NCI-H2196 (cell line): ENCODE measurements around the gene CACNA1I.

Experiments used
- DNase-seq: peaks from one replicate; lab custom pipeline; 2025; ENCODE audit not compliant: unreplicated experiment; lab: John Stamatoyannopoulos, UW

Gene CACNA1I

DNA sequence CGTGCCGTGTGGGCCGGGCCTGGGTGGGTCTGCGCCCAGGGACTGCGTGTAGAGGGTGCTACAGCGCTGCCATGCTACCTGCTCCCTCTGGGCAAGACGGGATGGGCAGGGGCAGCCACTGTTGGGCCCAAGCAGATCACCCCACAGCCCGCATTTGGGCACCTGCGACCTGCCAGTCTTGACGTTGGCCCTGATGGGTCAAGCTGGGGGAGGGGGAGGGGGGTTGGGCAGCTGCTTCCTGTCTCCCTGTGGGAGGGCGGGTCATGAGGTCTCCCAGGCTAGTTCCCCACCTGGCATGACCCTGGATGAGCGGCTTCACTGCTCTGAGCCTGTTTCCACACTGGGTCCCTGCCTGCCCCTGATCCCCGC lies 35.2 kb upstream of the CACNA1I start:
- DNase-seq: no peak

GRCh38 chr22:39535831-39536449 lies 34.6 kb upstream of the CACNA1I start:
- no peak for DNase-seq

- DNase-seq: no peak
Measured at GRCh38 chr22:39536711-39537110, 33.8 kb upstream of the CACNA1I start.

DNA sequence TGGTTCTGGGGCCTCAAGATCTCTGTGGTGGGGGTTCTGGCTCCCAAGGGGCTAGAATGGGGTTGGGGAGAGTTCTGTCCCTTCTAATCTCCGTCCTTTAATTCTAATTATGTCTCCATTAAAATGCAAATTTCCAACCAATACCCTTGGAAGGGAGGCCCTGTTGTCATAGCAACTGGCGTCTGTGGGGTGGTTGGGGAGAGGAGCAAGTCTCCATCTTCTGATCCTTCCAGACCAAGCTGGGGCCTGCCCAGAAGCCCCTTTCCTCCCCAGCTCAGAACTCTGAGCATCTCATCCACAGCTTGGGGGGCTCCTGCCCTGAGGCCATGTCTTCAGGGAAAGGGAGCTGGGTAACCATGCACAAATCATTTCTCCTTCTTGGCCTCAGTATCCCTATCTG lies 32.6 kb upstream of the CACNA1I start:
- no peak for DNase-seq

DNA sequence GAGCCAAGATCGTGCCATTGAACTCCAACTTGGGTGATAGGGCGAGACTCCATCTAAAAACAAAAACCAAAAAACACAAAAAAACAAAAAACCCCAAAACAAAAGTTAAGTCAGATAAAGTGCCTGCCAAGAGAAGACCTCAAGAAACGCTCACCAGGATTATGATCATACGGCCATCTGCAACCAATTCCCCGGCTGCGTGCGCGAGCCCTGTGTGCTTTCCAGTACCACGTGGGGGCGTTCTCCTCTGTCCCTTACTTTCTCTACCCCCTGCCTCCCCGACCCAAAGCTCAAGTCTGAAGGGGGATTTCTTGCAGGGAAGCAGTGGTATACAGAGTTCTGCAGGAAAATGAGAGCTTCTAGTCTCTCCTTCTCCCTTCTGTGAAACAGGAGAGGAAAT lies 27.5 kb upstream of the CACNA1I start:
- DNase-seq: no peak

DNA sequence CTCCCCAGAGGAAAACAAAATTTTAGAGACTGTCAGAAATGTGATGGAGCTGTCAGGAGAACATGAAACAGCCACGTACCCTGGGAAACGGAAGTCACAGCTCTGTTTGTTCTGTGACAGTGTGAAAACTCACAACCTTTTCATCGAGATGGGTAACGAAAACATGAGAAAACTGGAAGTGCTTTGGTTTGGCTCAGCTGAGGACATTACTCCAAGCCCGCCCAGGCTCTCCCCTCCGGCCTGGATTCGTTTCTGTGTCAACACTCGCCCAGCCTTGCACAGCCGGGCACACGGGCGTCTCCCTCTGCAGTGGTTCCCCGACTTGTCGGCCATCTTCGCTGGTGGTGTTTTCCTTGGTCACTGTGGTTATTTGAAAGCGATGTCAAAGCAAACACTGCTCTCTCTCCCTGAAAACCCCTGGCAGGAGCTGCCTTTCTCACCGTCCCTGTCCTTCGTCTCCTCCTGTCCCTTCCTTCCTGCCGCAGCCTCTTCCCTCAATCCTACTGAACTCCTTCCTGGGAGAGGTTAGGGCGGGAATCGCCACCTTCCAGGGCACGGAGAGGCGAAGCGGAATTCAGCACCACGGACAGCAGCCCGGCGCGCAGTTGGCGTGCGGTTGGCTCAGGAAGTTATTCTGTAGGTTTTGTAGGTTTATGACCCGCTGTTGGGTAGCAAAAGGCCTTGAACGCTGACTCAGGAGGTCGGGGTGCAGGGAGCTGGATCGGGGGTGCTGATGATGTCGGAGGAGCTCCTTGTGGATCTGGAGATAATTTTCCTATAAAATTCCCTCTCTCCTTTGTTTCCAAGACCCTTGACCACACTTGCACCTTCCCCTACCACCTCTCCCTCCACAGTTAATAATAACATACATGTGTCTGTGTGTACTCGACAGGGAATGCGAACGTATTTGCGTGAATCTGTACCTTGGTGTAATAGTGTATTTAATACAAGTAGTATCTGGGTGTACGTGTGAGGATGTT lies 24.9 kb upstream of the CACNA1I start:
- DNase-seq: no peak

GRCh38 chr22:39546889-39547586 lies 23.5 kb upstream of the CACNA1I start:
- peak; percentile 6 for DNase-seq

DNA sequence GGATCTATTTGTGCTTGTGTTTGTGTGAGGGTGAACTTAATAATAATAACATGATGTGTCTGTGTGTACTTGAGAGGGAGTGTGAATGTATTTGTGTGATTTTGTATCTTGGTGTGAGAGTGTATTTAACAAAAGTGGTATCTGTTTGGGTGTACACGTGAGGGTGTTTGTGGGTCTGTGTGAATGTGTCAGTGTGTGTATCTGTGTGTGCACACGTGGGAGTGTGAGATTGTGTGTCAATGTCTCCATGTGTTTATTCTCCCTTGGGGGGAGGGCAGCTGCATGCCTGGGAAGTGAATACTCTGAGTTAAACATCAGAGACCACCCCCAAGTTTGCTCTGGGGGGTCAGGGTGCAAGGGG lies 23.0 kb upstream of the CACNA1I start:
- no peak for DNase-seq

- DNase-seq: no peak
Measured at GRCh38 chr22:39553429-39553828, 17.1 kb upstream of the CACNA1I start.

DNA sequence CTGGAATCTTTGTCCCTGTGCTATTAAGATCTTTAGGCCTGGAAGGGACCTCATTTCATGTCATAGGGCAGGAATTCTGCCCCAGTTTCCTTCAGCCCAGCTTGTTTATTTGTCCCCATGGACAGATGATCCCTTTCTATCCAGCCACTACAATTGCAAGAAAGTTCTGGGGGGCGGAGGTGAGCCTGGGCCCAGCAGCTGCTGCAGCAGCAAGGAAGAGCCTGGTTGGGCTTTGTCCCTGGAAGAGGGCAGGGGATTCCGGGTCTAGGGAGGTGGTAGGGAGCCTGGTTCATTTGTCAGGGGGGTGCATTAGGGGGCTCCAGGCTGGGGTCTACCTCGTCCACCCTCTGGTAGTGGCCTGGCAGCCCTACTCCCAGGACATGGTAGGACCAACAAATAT lies 16.4 kb upstream of the CACNA1I start:
- no peak for DNase-seq

DNA sequence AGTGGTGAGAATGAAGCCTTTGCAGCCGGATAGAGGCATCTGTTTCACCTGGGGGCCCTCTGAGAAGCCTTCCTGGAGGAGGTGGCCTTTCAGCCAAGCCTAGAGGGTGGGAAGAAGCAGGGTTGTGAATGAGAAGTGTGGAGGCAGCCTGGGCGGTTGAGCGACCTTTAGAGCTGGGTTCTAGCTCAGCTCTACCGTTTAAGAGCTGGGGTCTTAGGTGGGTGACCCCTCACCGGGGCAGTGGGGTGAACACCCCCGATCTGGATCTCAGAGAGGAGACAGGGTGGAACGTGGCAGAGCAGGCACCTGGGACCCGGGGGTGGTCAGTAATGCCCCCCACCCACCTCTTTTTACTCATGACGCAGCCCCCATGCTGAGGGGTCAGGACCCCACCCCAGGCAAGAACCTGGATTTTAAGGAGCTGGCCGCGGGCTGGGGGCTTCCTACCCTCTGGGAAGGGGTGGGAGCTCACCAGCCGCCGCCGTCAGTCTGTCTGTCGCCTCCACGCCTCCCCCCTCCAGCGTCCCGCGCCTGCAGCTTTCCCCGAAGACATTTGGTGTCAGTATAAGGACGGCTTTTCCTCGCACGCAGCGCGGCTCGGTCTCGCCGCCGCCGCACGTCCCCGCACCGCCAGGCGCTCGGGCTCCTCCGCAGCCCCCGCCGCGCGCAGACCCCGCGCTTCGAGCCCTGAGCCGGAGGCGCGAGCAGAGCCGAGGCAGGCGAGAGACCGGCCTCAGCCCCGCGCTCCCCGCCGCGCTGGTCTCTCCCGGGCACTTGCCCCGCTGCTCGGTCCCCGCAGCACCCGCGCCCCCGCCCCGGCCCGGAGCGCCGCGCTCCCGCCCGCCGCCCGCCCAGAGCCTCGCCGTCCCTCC lies 13.3 kb upstream of the CACNA1I start:
- peak; percentile 28 for DNase-seq

DNA sequence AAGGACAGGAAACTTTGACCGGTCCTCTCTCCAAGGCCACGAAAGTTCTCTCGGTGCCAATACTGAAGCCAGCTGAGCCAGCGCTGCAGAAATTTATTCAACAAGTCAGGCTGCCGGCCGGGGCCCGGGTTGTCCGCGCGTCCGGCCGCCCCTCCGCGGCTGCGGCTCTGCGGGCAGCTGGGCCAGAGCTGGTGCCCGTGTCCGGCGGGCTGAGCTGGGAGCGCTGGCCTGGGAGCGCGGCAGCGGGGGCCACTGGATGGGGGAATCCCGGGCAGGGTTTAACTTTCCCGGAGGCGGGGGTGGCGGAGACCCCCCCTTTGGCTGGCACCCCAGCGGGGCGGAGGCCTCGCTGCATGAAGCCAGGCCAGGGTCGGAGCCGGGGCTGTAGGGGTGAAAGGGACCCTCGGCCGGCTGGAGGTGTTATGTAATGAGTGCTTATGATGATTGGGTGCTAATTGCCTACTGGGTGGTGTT lies 12.3 kb upstream of the CACNA1I start:
- no peak for DNase-seq

DNA sequence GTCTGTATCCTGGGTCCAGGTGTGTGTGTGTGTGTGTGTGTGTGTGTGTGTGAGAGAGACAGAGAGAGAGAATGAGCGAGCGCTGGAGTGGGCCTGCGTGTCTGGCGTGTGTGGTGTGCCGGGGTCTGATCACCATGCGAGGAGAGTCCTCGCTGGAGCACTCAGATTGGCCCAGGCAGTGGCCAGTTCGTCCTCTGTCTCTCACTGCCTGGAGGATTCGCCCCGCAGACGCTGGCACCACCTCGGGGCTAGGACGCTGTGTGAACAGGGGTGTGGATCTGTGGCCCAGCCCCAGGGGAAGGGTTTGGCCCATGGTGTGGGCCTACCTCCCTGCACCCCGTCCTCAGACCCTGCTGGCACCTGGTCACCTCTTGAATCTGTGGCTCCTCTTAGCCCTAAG lies 11.6 kb upstream of the CACNA1I start:
- DNase-seq: no peak

- peak; percentile 9 for DNase-seq
Measured at GRCh38 chr22:39559456-39560105, 11.0 kb upstream of the CACNA1I start.

DNA sequence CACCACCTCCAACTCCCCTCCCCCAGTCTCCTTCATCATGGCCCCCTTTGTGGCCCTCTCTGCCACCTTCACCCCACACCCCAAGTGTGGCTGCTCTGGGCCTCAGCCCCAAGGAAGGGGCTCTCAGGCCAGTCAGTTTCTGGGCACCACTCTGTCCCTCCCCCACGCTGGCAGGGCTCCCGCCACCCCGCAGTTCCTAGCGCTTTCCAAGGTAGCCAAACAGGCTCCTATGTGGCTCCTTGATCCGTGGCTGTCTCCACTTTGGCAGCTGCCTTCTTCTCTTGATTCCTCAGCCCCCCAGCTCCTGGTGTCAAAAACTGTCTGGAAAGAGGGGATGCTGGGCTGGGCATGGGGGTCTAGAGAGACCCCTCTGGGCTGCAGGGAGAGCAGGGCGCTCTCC lies 10.4 kb upstream of the CACNA1I start:
- no peak for DNase-seq

- no peak for DNase-seq
Measured at GRCh38 chr22:39562839-39563489, 7.6 kb upstream of the CACNA1I start.

DNA sequence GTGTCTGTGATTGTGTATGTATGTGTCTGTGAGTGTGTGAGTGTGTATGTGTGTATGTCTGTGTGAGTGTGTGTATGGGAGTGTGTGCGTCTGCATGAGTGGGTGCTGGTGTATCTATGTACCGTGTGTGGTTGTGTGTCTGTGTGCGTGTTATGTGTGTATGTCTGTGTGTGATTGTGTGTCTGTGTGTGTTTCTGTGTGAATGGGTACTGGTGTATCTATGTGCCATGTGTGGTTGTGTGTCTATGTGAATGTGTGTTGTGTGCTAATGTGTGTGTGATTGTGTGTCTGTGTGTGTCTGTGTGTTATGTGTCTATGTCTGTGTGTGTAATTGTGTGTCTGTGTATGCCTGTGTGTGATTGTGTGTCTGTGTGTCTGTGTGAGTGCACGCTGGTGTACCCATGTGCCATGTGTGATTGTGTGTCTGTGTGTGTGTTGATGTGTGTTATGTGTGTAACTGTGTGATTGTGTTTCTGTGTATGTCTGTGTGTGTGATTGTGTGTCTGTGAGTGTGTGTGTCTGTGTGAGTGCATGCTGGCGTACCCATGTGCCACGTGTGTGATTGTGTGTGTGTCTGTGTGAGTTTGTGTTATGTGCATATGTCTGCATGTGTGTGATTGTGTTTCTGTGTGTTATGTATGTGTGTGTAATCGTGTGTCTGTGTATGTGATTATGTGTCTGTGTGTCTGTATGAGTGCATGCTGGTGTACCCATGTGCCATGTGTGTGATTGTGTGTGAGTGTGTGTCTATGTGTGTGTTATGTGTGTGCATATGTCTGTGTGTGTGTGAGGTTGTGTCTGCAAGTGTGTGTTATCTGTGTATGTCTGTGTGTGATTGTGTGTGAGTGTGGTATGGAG lies 6.8 kb upstream of the CACNA1I start:
- DNase-seq: no peak

DNA sequence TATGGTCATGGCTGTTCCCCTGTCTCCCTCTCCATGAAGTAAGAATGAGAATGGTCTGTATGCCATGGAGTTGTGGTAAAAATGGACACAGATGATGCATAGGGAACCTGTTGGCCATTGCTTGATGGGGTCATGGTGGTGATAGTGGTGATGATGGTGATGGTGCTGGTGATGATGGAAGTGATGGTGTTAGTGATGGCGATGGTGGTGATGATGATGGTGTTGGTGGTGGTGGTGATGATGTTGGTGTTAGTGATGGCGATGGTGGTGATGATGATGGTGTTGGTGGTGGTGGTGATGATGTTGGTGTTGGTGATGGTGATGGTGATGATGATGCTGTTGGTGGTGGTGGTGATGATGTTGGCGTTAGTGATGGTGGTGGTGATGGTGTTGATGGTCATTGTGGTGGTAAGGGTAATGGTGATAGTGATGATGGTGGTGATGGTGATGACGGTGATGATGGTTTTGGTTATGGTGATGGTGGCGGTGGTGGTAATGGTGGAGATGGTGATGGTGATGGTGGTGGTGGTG lies 5.1 kb upstream of the CACNA1I start:
- no peak for DNase-seq
